OCI-LY1 (cell line): ENCODE data around the gene OR52N4.
"Not testable (repeated sequence)": the region's sequence is repeated elsewhere in the genome, so short reads cannot be mapped to it uniquely, and the experiment has no call there.

Experiments used
- H2AFZ ChIP-seq: fragments of 200-600 bp; sonication (generic), shearing (Covaris generic); 2 replicates; pipeline ENCODE4 v1.6.0; 2014; ENCODE audit warnings: antibody characterized with exemption, mild to moderate bottlenecking, low read length
- H3F3A ChIP-seq: fragments of 200-600 bp; sonication (generic), shearing (Covaris generic); 2 replicates; pipeline ENCODE4 v1.6.0; 2014; ENCODE audit warnings: mild to moderate bottlenecking, antibody characterized with exemption, low read length, moderate library complexity; ENCODE audit not compliant: insufficient read depth
- H3K27ac ChIP-seq: fragments of 200-600 bp; sonication (generic); 2 replicates; pipeline ENCODE4 v1.5.1; 2014; ENCODE audit warnings: low read length, mixed run types, mild to moderate bottlenecking, low read depth; ENCODE audit not compliant: poor library complexity, severe bottlenecking
- H3K27me3 ChIP-seq: fragments of 200-600 bp; sonication (generic); 2 replicates; pipeline ENCODE4 v1.6.0; 2014; ENCODE audit warnings: antibody characterized with exemption, mild to moderate bottlenecking, low read length, moderate library complexity; ENCODE audit not compliant: insufficient read depth
- H3K36me3 ChIP-seq: fragments of 200-600 bp; sonication (generic); 2 replicates; pipeline ENCODE4 v1.6.1; 2014; ENCODE audit warnings: mild to moderate bottlenecking, antibody characterized with exemption, low read length, moderate library complexity, mixed read lengths; ENCODE audit not compliant: insufficient read depth
- H3K4me1 ChIP-seq: fragments of 200-600 bp; sonication (generic); 2 replicates; pipeline ENCODE4 v1.5.1; 2014; ENCODE audit warnings: mild to moderate bottlenecking, low read length, moderate library complexity; ENCODE audit not compliant: insufficient read depth, severe bottlenecking
- H3K4me2 ChIP-seq: fragments of 200-600 bp; sonication (generic), shearing (Covaris generic); 2 replicates; pipeline ENCODE4 v1.6.1; 2014; ENCODE audit warnings: low read length
- H3K4me3 ChIP-seq: fragments of 200-600 bp; sonication (generic); 2 replicates; pipeline ENCODE4 v1.5.1; 2014; ENCODE audit warnings: low read length, low read depth, mild to moderate bottlenecking, mixed read lengths; ENCODE audit not compliant: poor library complexity, severe bottlenecking
- H3K79me2 ChIP-seq: fragments of 200-600 bp; shearing (Covaris generic); 2 replicates; pipeline ENCODE4 v1.6.1; 2016; ENCODE audit warnings: mixed run types, low read length, mixed read lengths; ENCODE audit not compliant: insufficient read depth
- H3K9ac ChIP-seq: fragments of 200-600 bp; sonication (generic), shearing (Covaris generic); 2 replicates; pipeline ENCODE4 v1.6.1; 2014; ENCODE audit warnings: mild to moderate bottlenecking, low read length, mixed read lengths
- H3K9me2 ChIP-seq: fragments of 200-600 bp; sonication (generic), shearing (Covaris generic); 2 replicates; pipeline ENCODE4 v1.6.1; 2014; ENCODE audit warnings: low read depth, mild to moderate bottlenecking, low read length, mixed read lengths
- H3K9me3 ChIP-seq: fragments of 200-600 bp; shearing (Covaris generic); 2 replicates; pipeline ENCODE4 v1.6.1; 2014; ENCODE audit warnings: low read length, mixed read lengths
- H4K20me1 ChIP-seq: fragments of 200-600 bp; sonication (generic), shearing (Covaris generic); 2 replicates; pipeline ENCODE4 v1.6.0; 2016; ENCODE audit warnings: mild to moderate bottlenecking, low read length; ENCODE audit not compliant: insufficient read depth
- EZH2 ChIP-seq: fragments of 200-600 bp; sonication (generic), shearing (Covaris generic); IDR thresholded peaks from 2 replicates; pipeline ENCODE4 v1.8.0; 2017; ENCODE audit warnings: borderline replicate concordance, mixed run types, mild to moderate bottlenecking, antibody characterized with exemption, low read length, moderate library complexity, mixed read lengths
- TF ChIP-seq, protein P1 (sequence below): fragments of 200-600 bp; sonication (generic), shearing (Covaris generic); IDR thresholded peaks from 2 replicates; pipeline ENCODE4 v1.5.1; 2017; ENCODE audit warnings: mild to moderate bottlenecking, antibody characterized with exemption, low read length, moderate library complexity, mixed read lengths

OR52N4 gene

DNA sequence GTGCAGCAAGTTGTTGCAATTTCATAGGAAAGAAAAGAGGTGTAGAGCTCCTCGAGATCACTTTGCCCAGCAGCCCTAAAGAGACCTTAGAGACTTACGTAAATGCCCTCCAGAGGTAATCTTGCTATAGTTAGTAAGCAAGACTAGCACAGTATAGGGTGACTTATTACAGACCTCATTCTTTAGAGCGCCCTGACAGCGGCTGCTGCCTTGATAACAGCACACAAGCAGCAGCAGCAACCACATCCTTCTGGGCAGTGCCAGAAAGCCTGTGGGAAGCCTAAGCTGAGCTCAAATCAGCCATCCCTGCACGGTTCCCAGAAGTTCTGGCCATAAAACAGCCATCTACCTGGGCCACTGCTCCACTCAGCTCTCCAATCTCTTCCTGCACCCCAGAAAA lies 40.3 kb upstream of the OR52N4 start:
- Histone ChIP-seq H3F3A (no peaks in the 10 kb centered on the region), H3K27ac (no peak overlapping the region), H3K9me2 (no peaks in the 10 kb centered on the region), H3K9ac (no peak overlapping the region), H3K4me2 (no peak overlapping the region), H2AFZ (no peak overlapping the region), H3K4me3 (no peak overlapping the region), H3K27me3 (no peaks in the 10 kb centered on the region), H3K9me3 (no peaks in the 10 kb centered on the region), H4K20me1 (no peaks in the 10 kb centered on the region), H3K79me2 (no peaks in the 10 kb centered on the region), H3K4me1 (no peaks in the 10 kb centered on the region), H3K36me3 (peaks cover 8% of the 10 kb centered on the region; the same call in 1 of the 2 replicates)
- TF ChIP-seq EZH2, result no peak
- TF ChIP-seq, protein P1, sequence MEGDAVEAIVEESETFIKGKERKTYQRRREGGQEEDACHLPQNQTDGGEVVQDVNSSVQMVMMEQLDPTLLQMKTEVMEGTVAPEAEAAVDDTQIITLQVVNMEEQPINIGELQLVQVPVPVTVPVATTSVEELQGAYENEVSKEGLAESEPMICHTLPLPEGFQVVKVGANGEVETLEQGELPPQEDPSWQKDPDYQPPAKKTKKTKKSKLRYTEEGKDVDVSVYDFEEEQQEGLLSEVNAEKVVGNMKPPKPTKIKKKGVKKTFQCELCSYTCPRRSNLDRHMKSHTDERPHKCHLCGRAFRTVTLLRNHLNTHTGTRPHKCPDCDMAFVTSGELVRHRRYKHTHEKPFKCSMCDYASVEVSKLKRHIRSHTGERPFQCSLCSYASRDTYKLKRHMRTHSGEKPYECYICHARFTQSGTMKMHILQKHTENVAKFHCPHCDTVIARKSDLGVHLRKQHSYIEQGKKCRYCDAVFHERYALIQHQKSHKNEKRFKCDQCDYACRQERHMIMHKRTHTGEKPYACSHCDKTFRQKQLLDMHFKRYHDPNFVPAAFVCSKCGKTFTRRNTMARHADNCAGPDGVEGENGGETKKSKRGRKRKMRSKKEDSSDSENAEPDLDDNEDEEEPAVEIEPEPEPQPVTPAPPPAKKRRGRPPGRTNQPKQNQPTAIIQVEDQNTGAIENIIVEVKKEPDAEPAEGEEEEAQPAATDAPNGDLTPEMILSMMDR, result no peak

DNA sequence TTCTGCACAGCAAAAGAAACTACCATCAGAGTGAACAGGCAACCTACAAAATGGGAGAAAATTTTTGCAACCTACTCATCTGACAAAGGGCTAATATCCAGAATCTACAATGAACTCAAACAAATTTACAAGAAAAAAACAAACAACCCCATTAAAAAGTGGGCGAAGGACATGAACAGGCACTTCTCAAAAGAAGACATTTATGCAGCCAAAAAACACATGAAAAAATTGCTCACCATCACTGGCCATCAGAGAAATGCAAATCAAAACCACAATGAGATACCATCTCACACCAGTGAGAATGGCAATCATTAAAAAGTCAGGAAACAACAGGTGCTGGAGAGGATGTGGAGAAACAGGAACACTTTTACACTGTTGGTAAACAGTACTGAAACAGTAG lies 37.5 kb upstream of the OR52N4 start:
- H3K4me2 ChIP-seq, H4K20me1 ChIP-seq, H3K4me1 ChIP-seq, H3K9ac ChIP-seq, H3K9me2 ChIP-seq, H3K4me3 ChIP-seq, H3K9me3 ChIP-seq, H3K36me3 ChIP-seq, H3K27me3 ChIP-seq, H3K79me2 ChIP-seq, H2AFZ ChIP-seq, H3K27ac ChIP-seq, H3F3A ChIP-seq: not testable (repeated sequence)

DNA sequence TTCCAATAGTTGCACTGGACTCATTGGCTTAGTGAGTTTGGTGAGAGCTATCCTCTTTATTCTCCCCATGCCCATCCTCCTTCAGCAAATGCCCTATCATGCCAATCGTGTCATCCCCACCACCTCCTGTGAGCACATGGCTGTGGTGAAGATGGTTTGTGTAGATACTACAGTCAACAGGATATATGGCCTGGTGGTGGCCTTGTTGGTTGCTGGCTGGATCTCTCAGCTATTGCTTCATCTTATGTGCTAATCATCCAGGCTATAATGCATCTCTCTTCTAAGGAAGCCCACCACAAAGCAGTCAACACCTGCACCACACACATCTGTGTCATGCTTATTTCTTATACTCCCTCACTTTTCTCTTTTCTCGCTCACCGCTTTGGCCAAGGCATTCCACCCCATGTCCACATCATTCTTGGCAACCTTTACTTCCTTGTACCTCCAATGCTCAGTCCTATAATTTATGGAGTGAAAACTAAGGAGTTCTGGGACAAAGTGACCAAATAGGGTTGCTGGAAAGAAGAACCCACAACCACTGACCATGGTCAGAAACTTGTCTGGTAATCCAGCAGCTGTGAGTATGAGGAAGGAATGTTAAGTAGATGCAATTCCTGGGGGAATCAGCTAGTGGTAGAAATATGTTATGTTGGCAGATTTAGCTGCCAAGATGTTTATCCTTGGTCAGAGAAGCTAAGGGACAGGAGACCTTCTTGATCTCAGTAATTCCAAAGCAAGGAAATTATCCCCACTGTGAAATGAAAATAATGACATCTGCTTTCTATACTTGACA lies 34.1 kb upstream of the OR52N4 start:
- TF ChIP-seq EZH2, result no peak
- TF ChIP-seq, protein P1, result no peak
- H3K4me2 ChIP-seq, result no peak overlapping the region
- H2AFZ ChIP-seq, result no peak overlapping the region
- H3K27me3 ChIP-seq, result no peaks in the 10 kb centered on the region
- H3K27ac ChIP-seq, result no peak overlapping the region
- no peaks in the 10 kb centered on the region for H3K79me2 ChIP-seq
- H3K9me2 ChIP-seq, result no peaks in the 10 kb centered on the region
- H3F3A ChIP-seq, result no peaks in the 10 kb centered on the region
- no peaks in the 10 kb centered on the region for H3K4me1 ChIP-seq
- H3K36me3 ChIP-seq, result no peaks in the 10 kb centered on the region
- H3K9ac ChIP-seq, result no peak overlapping the region
- no peaks in the 10 kb centered on the region for H3K9me3 ChIP-seq
- no peaks in the 10 kb centered on the region for H4K20me1 ChIP-seq
- H3K4me3 ChIP-seq, result no peak overlapping the region

DNA sequence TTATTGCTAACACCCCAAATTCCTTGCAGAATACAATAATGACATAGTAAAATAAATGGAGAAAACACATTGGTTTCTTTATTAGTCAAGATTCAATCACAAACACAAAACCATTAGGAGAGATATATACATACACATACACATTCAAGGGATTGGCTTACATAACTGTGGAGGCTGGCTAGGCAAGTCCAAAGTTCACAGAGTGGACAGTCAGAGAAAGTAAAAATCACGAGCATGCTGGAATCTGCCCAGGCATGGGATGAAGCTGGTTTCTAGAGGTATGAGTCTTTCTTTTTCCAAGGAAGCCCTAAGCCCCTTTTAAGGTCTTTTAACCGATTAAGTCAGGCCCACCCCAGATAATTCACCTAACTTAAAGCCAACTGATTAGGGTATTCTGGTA lies 31.4 kb upstream of the OR52N4 start:
- no peak overlapping the region for H2AFZ ChIP-seq
- no peak overlapping the region for H3K27ac ChIP-seq
- H3K36me3 ChIP-seq, result no peaks in the 10 kb centered on the region
- no peaks in the 10 kb centered on the region for H3K4me1 ChIP-seq
- no peaks in the 10 kb centered on the region for H3F3A ChIP-seq
- H3K9ac ChIP-seq, result no peak overlapping the region
- H3K79me2 ChIP-seq, result no peaks in the 10 kb centered on the region
- H4K20me1 ChIP-seq, result no peaks in the 10 kb centered on the region
- no peaks in the 10 kb centered on the region for H3K27me3 ChIP-seq
- no peaks in the 10 kb centered on the region for H3K9me2 ChIP-seq
- H3K4me3 ChIP-seq, result no peak overlapping the region
- TF ChIP-seq, protein P1, result no peak
- no peak for TF ChIP-seq EZH2
- H3K9me3 ChIP-seq, result no peaks in the 10 kb centered on the region
- H3K4me2 ChIP-seq, result no peak overlapping the region
